ENCODE measurements around the gene MED16.

DNA sequence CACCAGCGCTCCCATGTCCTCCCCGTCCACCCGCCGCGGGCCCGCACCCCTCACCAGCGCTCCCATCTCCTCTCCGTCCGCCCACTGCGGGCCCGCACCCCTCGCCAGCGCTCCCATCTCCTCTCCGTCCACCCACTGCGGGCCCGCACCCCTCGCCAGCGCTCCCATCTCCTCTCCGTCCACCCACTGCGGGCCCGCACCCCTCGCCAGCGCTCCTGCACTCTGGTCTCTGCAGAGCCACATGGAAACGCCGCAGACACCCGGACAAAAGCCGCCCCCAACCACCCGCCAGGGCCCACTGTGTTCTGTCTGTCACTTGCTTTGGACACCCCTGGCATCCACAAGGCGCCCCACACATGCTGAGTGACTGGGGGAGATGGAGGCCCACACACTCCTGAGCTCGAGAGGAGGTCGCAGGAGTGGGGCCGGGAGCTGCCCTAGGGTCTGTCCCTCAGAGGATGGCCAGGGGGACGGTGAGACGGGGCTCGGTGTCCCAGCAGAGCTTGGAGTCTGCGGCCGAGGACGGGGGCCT lies 26.2 kb downstream of the MED16 start:
- TF ChIP-seq, protein P1, sequence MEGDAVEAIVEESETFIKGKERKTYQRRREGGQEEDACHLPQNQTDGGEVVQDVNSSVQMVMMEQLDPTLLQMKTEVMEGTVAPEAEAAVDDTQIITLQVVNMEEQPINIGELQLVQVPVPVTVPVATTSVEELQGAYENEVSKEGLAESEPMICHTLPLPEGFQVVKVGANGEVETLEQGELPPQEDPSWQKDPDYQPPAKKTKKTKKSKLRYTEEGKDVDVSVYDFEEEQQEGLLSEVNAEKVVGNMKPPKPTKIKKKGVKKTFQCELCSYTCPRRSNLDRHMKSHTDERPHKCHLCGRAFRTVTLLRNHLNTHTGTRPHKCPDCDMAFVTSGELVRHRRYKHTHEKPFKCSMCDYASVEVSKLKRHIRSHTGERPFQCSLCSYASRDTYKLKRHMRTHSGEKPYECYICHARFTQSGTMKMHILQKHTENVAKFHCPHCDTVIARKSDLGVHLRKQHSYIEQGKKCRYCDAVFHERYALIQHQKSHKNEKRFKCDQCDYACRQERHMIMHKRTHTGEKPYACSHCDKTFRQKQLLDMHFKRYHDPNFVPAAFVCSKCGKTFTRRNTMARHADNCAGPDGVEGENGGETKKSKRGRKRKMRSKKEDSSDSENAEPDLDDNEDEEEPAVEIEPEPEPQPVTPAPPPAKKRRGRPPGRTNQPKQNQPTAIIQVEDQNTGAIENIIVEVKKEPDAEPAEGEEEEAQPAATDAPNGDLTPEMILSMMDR (IDR thresholded peaks at IDR 0.05), result no peak
- TF ChIP-seq POLR2A (IDR thresholded peaks at IDR 0.05), result no peak

Data from right lobe of liver (tissue), 4 donors.